ENCODE data around the gene PICALM.
"Not testable (repeated sequence)": the region's sequence is repeated elsewhere in the genome, so short reads cannot be mapped to it uniquely, and the experiment has no call there.

Gene PICALM

GRCh38 chr11:86002431-86002830 is 66.5 kb downstream of the PICALM start:
- in situ Hi-C loops (cut with MboI; ENCODE audit: low sequenced_read_pairs), result no loop called here

- in situ Hi-C loops (cut with MboI; ENCODE audit: low sequenced_read_pairs), result no loop called here
These were observed 77.4 kb downstream of the PICALM start for GRCh38 chr11:85991508-85991907.

GRCh38 chr11:85989746-85990145 is 79.1 kb downstream of the PICALM start:
- in situ Hi-C loops (cut with MboI; ENCODE audit: low sequenced_read_pairs), result no loop called here

GRCh38 chr11:85988780-85989179 is 80.1 kb downstream of the PICALM start:
- in situ Hi-C loops (cut with MboI; ENCODE audit: low sequenced_read_pairs), result no loop called here

- in situ Hi-C loops (cut with MboI; ENCODE audit: low sequenced_read_pairs), result no loop called here
These were observed 91.1 kb downstream of the PICALM start for GRCh38 chr11:85977751-85978160.

- in situ Hi-C loops (cut with MboI; ENCODE audit: low sequenced_read_pairs), result no loop called here
These were observed 92.4 kb downstream of the PICALM start for GRCh38 chr11:85976525-85976924.

- in situ Hi-C loops (cut with MboI; ENCODE audit: low sequenced_read_pairs), result no loop called here
These were observed 94.8 kb downstream of the PICALM start for GRCh38 chr11:85974122-85974521.

- in situ Hi-C loops (cut with MboI; ENCODE audit: low sequenced_read_pairs), result no loop called here
These were observed 98.3 kb downstream of the PICALM start for GRCh38 chr11:85970593-85970992.

- in situ Hi-C loops (cut with MboI; ENCODE audit: low sequenced_read_pairs), result no loop called here
These were observed 101.4 kb downstream of the PICALM start for GRCh38 chr11:85967457-85967856.

GRCh38 chr11:85965202-85965601 is 103.7 kb downstream of the PICALM start:
- in situ Hi-C loops (cut with MboI; ENCODE audit: low sequenced_read_pairs), result no loop called here

GRCh38 chr11:85961930-85962363 is 106.9 kb downstream of the PICALM start:
- in situ Hi-C loops (cut with MboI; ENCODE audit: low sequenced_read_pairs), result no loop called here

- in situ Hi-C loops (cut with MboI; ENCODE audit: low sequenced_read_pairs), result no loop called here
These were observed 107.8 kb downstream of the PICALM start for GRCh38 chr11:85961130-85961529.

- in situ Hi-C loops (cut with MboI; ENCODE audit: low sequenced_read_pairs), result no loop called here
These were observed 108.2 kb downstream of the PICALM start for GRCh38 chr11:85960678-85961077.

GRCh38 chr11:85955531-85955930 is 113.4 kb downstream of the PICALM start:
- in situ Hi-C loops (cut with MboI; ENCODE audit: low sequenced_read_pairs), result no loop called here

GRCh38 chr11:85953491-85954143 is 115.3 kb downstream of the PICALM start:
- in situ Hi-C loops (cut with MboI; ENCODE audit: low sequenced_read_pairs), result no loop called here

- in situ Hi-C loops (cut with MboI; ENCODE audit: low sequenced_read_pairs), result not testable (repeated sequence)
These were observed 116.8 kb downstream of the PICALM start for GRCh38 chr11:85952108-85952485.

- in situ Hi-C loops (cut with MboI; ENCODE audit: low sequenced_read_pairs), result no loop called here
These were observed 117.3 kb downstream of the PICALM start for GRCh38 chr11:85951428-85952107.

GRCh38 chr11:85951049-85951405 is 117.9 kb downstream of the PICALM start:
- in situ Hi-C loops (cut with MboI; ENCODE audit: low sequenced_read_pairs), result no loop called here

GRCh38 chr11:85950317-85951048 is 118.4 kb downstream of the PICALM start:
- in situ Hi-C loops (cut with MboI; ENCODE audit: low sequenced_read_pairs), result no loop called here

GRCh38 chr11:85949798-85950197 is 119.1 kb downstream of the PICALM start:
- in situ Hi-C loops (cut with MboI; ENCODE audit: low sequenced_read_pairs), result no loop called here

GRCh38 chr11:85948884-85949283 is 120.0 kb downstream of the PICALM start:
- in situ Hi-C loops (cut with MboI; ENCODE audit: low sequenced_read_pairs), result no loop called here

Data from HL-60/S4 treated with phorbol 12-myristate 13-acetate at 8.2 ng/mL for 4 days and 3 days (cell line).